H9 (cell line): ENCODE measurements around the gene SPTBN1. TPM values are rescaled to one million over a fixed set of nuclear protein-coding genes. Genes with fewer than 3 reads are reported as not detected.

Source experiments
- DNase-seq: peaks from one replicate; pipeline ENCODE4 v3.0.0-alpha.2; 2017
- H2AFZ ChIP-seq: one replicate; pipeline ENCODE4 v1.6.1; 2013; ENCODE audit warnings: mild to moderate bottlenecking, low read length, control low read depth, moderate library complexity
- H2AK5ac ChIP-seq: 2 replicates; pipeline ENCODE4 v1.6.1; 2013; ENCODE audit warnings: low read length, control low read depth, mixed read lengths; ENCODE audit not compliant: insufficient read length
- H2BK120ac ChIP-seq: one replicate; pipeline ENCODE4 v1.6.1; 2013; ENCODE audit warnings: low read depth, mild to moderate bottlenecking, low read length, control low read depth, inconsistent platforms; ENCODE audit not compliant: poor library complexity, severe bottlenecking
- H2BK12ac ChIP-seq: 2 replicates; pipeline ENCODE4 v1.6.1; 2013; ENCODE audit warnings: low read length, control low read depth, mixed read lengths, low read depth; ENCODE audit not compliant: insufficient read length
- H2BK15ac ChIP-seq: 2 replicates; pipeline ENCODE4 v1.6.1; 2013; ENCODE audit warnings: low read depth, low read length, control low read depth
- H2BK20ac ChIP-seq: one replicate; pipeline ENCODE4 v1.6.1; 2013; ENCODE audit warnings: low read depth, mild to moderate bottlenecking, low read length, control low read depth, inconsistent platforms; ENCODE audit not compliant: poor library complexity, severe bottlenecking
- H2BK5ac ChIP-seq: 2 replicates; pipeline ENCODE4 v1.6.1; 2013; ENCODE audit warnings: low read length, control low read depth, mixed read lengths; ENCODE audit not compliant: insufficient read length
- H3K14ac ChIP-seq: 2 replicates; pipeline ENCODE4 v1.6.1; 2013; ENCODE audit warnings: low read length, control low read depth; ENCODE audit not compliant: insufficient read depth
- H3K18ac ChIP-seq: 2 replicates; pipeline ENCODE4 v1.6.1; 2013; ENCODE audit warnings: low read depth, mild to moderate bottlenecking, mixed read lengths, low read length, control low read depth; ENCODE audit not compliant: insufficient read length
- H3K23ac ChIP-seq: 2 replicates; pipeline ENCODE4 v1.6.1; 2013; ENCODE audit warnings: low read length, control low read depth, mixed read lengths, low read depth; ENCODE audit not compliant: insufficient read length
- H3K23me2 ChIP-seq: 2 replicates; pipeline ENCODE4 v1.6.1; 2013; ENCODE audit warnings: low read depth, mild to moderate bottlenecking, mixed read lengths, low read length, control low read depth; ENCODE audit not compliant: insufficient read length, poor library complexity, severe bottlenecking
- H3K27ac ChIP-seq: 2 replicates; pipeline ENCODE4 v1.5.1; 2013; ENCODE audit warnings: low read length, control low read depth, mixed read lengths, low read depth; ENCODE audit not compliant: insufficient read length
- H3K27me3 ChIP-seq: 2 replicates; pipeline ENCODE4 v1.6.1; 2013; ENCODE audit warnings: low read length, control low read depth, inconsistent platforms; ENCODE audit not compliant: insufficient read depth
- H3K4ac ChIP-seq: 2 replicates; pipeline ENCODE4 v1.6.1; 2013; ENCODE audit warnings: low read depth, mild to moderate bottlenecking, control low read depth, inconsistent platforms, low read length, moderate library complexity
- H3K4me1 ChIP-seq: 2 replicates; pipeline ENCODE4 v1.6.1; 2013; ENCODE audit warnings: low read length, control low read depth, inconsistent platforms; ENCODE audit not compliant: insufficient read depth
- H3K4me2 ChIP-seq: 2 replicates; pipeline ENCODE4 v1.6.1; 2013; ENCODE audit warnings: low read length, control low read depth, mixed read lengths; ENCODE audit not compliant: insufficient read length, insufficient read depth
- H3K56ac ChIP-seq: 2 replicates; pipeline ENCODE4 v1.6.1; 2013; ENCODE audit warnings: low read depth, mild to moderate bottlenecking, mixed read lengths, low read length, control low read depth; ENCODE audit not compliant: insufficient read length
- H3K79me1 ChIP-seq: 2 replicates; pipeline ENCODE4 v1.6.1; 2013; ENCODE audit warnings: low read depth, mild to moderate bottlenecking, moderate library complexity, low read length, control low read depth, inconsistent platforms; ENCODE audit not compliant: insufficient read depth, poor library complexity, severe bottlenecking
- H3K79me2 ChIP-seq: 2 replicates; pipeline ENCODE4 v1.6.1; 2013; ENCODE audit warnings: low read length, control low read depth, inconsistent platforms; ENCODE audit not compliant: insufficient read depth
- H3K9ac ChIP-seq: 2 replicates; pipeline ENCODE4 v1.6.1; 2013; ENCODE audit warnings: low read length, control low read depth, mixed read lengths; ENCODE audit not compliant: insufficient read length; ENCODE audit errors: extremely low read depth
- H3K9me3 ChIP-seq: one replicate; pipeline ENCODE4 v1.6.1; 2013; ENCODE audit warnings: low read depth, low read length, inconsistent platforms; ENCODE audit not compliant: control insufficient read depth
- H3T11ph ChIP-seq: one replicate; pipeline ENCODE4 v1.6.1; 2013; ENCODE audit warnings: mild to moderate bottlenecking, low read length, control low read depth, inconsistent platforms
- H4K20me1 ChIP-seq: one replicate; pipeline ENCODE4 v1.6.1; 2013; ENCODE audit not compliant: control insufficient read depth, insufficient read length, insufficient read depth
- H4K5ac ChIP-seq: 2 replicates; pipeline ENCODE4 v1.6.1; 2013; ENCODE audit warnings: low read depth, mild to moderate bottlenecking, mixed read lengths, low read length, control low read depth; ENCODE audit not compliant: insufficient read length
- H4K8ac ChIP-seq: replicated peaks from 2 replicates; pipeline ENCODE4 v1.6.1; 2013; ENCODE audit warnings: low read length, control low read depth, mixed read lengths, low read depth; ENCODE audit not compliant: insufficient read length
- H4K91ac ChIP-seq: 2 replicates; pipeline ENCODE4 v1.6.1; 2013; ENCODE audit warnings: low read depth, mild to moderate bottlenecking, moderate library complexity, mixed read lengths, low read length, control low read depth; ENCODE audit not compliant: insufficient read length
- H3K27ac Mint-ChIP-seq, 3 experiments: 2 replicates in 2 of 3; 3 replicates in 1 of 3; pipeline ENCODE4 v1.8.0; 2020 to 2021; ENCODE audit warnings: mixed read lengths in 3 of 3, mild to moderate bottlenecking in 1 of 3, moderate library complexity in 1 of 3
- H3K27me3 Mint-ChIP-seq: 2 replicates; pipeline ENCODE4 v1.8.0; 2021; ENCODE audit warnings: low read depth, mild to moderate bottlenecking, moderate library complexity, mixed read lengths
- H3K36me3 Mint-ChIP-seq, 3 experiments: 2 replicates in 2 of 3; 3 replicates in 1 of 3; pipeline ENCODE4 v1.8.0; 2020 to 2021; ENCODE audit warnings: low read depth in 3 of 3, mixed read lengths in 3 of 3; ENCODE audit not compliant: insufficient read depth in 1 of 3
- H3K4me1 Mint-ChIP-seq, 2 experiments: 2 replicates each; pipeline ENCODE4 v1.8.0; 2020; ENCODE audit warnings: mixed read lengths in 2 of 2
- H3K4me3 Mint-ChIP-seq, 2 experiments: 2 replicates in 1 of 2; 3 replicates in 1 of 2; pipeline ENCODE4 v1.8.0; 2020 to 2021; ENCODE audit warnings: mild to moderate bottlenecking in 2 of 2, mixed read lengths in 2 of 2, moderate library complexity in 1 of 2
- H3K9me3 Mint-ChIP-seq, 2 experiments: 2 replicates in 1 of 2; 3 replicates in 1 of 2; pipeline ENCODE4 v1.8.0; 2020; ENCODE audit warnings: mild to moderate bottlenecking in 2 of 2, mixed read lengths in 2 of 2, moderate library complexity in 1 of 2
- WGBS: extraction: QIAGEN DNeasy Blood & Tissue Kit; methylation state at CpG from one replicate; pipeline ENCODE4 v1.1.7; 2013; ENCODE audit warnings: missing lambda C conversion rate, low lambda C conversion rate, mixed read lengths; ENCODE audit not compliant: insufficient read length; ENCODE audit errors: extremely low coverage; 5-methylcytosine and 5-hydroxymethylcytosine counted together
- total RNA-seq: library from RNA; stranded (reverse); gene quantifications from 2 replicates; pipeline ENCODE4 v1.2.1, GENCODE V29; 2021
- TF ChIP-seq, protein P1 (sequence below): fragments of 200-600 bp; sonication (generic); conservative IDR thresholded peaks from 3 replicates; pipeline ENCODE4 v1.8.0; 2021; ENCODE audit warnings: antibody characterized with exemption, mild to moderate bottlenecking

Gene SPTBN1
- total RNA-seq, 1 experiment from 2014 or later, result 164 TPM

DNA sequence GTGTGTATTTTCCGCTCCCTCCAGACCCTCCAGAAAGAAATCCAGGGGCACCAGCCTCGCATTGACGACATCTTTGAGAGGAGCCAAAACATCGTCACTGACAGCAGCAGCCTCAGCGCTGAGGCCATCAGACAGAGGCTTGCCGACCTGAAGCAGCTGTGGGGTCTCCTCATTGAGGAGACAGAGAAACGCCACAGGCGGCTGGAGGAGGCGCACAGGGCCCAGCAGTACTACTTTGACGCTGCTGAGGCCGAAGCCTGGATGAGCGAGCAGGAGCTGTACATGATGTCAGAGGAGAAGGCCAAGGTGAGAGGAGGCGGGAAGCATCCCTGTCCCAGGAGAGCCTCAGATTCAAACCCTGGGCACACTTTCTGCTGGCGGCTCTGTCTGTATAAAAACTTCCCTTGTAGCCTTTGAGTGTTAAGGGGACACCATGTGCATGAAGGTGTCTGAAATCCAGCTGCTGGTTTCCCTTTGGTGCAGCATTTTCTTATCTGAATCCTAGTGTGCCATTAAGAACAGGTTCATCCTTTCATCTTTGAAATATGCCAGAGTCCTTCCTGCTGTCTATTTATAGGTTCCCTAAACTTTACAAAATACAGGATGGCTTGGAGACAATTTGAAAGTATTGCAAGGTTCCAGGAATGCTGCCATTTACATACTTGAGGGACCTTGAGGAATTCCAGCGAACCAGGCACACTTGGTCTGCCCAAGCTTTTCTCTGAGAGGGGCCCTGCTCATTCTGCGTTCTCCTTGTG lies 190.2 kb downstream of the SPTBN1 start:
- H3K27me3 Mint-ChIP-seq, result no peaks in the 10 kb centered on the region
- H3K4me2 ChIP-seq, result no peak overlapping the region
- no peak overlapping the region for H2BK5ac ChIP-seq
- no peak overlapping the region for H4K5ac ChIP-seq
- no peaks in the 10 kb centered on the region for H3K9me3 Mint-ChIP-seq
- no peaks in the 10 kb centered on the region for H3K79me2 ChIP-seq
- no CpG with 5 or more reads among the region's 16 CpGs for WGBS
- H3K23ac ChIP-seq, result no peak overlapping the region
- DNase-seq, result no peak
- no peak overlapping the region for H2BK15ac ChIP-seq
- H2AFZ ChIP-seq, result no peak overlapping the region
- H4K8ac ChIP-seq, result no peak overlapping the region
- H3K14ac ChIP-seq, result no peak overlapping the region
- H3K4ac ChIP-seq, result no peak overlapping the region
- H3K4me3 Mint-ChIP-seq, result no peak overlapping the region
- H3K9me3 ChIP-seq, result no peaks in the 10 kb centered on the region
- no peak overlapping the region for H3T11ph ChIP-seq
- H3K4me1 Mint-ChIP-seq, result no peaks in the 10 kb centered on the region
- peaks cover 70 to 98% (median 92%) of the 10 kb centered on the region in 3 experiments; a peak in 6 of 7 replicates for H3K36me3 Mint-ChIP-seq
- no peak overlapping the region for H4K91ac ChIP-seq
- H3K27ac ChIP-seq, result no peak overlapping the region
- no peak overlapping the region for H3K27ac Mint-ChIP-seq
- H3K56ac ChIP-seq, result no peak overlapping the region
- TF ChIP-seq, protein P1, sequence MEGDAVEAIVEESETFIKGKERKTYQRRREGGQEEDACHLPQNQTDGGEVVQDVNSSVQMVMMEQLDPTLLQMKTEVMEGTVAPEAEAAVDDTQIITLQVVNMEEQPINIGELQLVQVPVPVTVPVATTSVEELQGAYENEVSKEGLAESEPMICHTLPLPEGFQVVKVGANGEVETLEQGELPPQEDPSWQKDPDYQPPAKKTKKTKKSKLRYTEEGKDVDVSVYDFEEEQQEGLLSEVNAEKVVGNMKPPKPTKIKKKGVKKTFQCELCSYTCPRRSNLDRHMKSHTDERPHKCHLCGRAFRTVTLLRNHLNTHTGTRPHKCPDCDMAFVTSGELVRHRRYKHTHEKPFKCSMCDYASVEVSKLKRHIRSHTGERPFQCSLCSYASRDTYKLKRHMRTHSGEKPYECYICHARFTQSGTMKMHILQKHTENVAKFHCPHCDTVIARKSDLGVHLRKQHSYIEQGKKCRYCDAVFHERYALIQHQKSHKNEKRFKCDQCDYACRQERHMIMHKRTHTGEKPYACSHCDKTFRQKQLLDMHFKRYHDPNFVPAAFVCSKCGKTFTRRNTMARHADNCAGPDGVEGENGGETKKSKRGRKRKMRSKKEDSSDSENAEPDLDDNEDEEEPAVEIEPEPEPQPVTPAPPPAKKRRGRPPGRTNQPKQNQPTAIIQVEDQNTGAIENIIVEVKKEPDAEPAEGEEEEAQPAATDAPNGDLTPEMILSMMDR, result no peak
- no peaks in the 10 kb centered on the region for H4K20me1 ChIP-seq
- H2BK120ac ChIP-seq, result no peak overlapping the region
- H3K18ac ChIP-seq, result no peak overlapping the region
- no peak overlapping the region for H2AK5ac ChIP-seq
- H3K23me2 ChIP-seq, result no peaks in the 10 kb centered on the region
- no peaks in the 10 kb centered on the region for H3K27me3 ChIP-seq
- no peaks in the 10 kb centered on the region for H3K79me1 ChIP-seq
- no peak overlapping the region for H2BK12ac ChIP-seq
- no peak overlapping the region for H3K9ac ChIP-seq
- H2BK20ac ChIP-seq, result no peak overlapping the region
- H3K4me1 ChIP-seq, result no peaks in the 10 kb centered on the region
